K562 (cell line): ENCODE measurements around the gene TRNAU1AP. TPM values are rescaled to one million over a fixed set of nuclear protein-coding genes. Genes with fewer than 3 reads are reported as not detected.

Experiments
- CBFB ChIP-seq: sonication (generic); formaldehyde crosslinking; IDR thresholded peaks from 2 replicates; pipeline ENCODE4 v1.4.0; 2020; ENCODE audit warnings: mild to moderate bottlenecking, missing genetic modification reagents
- CHD4 ChIP-seq: fragments of 200-600 bp; sonication (generic); IDR thresholded peaks from 3 replicates; pipeline ENCODE4 v1.6.1; 2012; ENCODE audit warnings: low read depth, mild to moderate bottlenecking, mixed read lengths, low read length, inconsistent platforms; ENCODE audit not compliant: insufficient read depth, insufficient replicate concordance, poor library complexity, severe bottlenecking
- ESRRB ChIP-seq: fragments of 250-450 bp; sonication (Bioruptor Pico); IDR thresholded peaks from 2 replicates; pipeline ENCODE4 v1.5.0; 2020; ENCODE audit warnings: mild to moderate bottlenecking, moderate library complexity, borderline replicate concordance
- HDAC8 ChIP-seq: fragments of 450-650 bp; IDR thresholded peaks from 2 replicates; pipeline ENCODE4 v1.6.1; 2016; ENCODE audit warnings: mild to moderate bottlenecking, missing genetic modification characterization, moderate library complexity, missing compliant biosample characterization
- NEUROD1 ChIP-seq: fragments of 150-350 bp; IDR thresholded peaks from 2 replicates; pipeline ENCODE4 v1.6.1; 2014; ENCODE audit warnings: borderline replicate concordance, low read length, low read depth; ENCODE audit not compliant: partially characterized antibody
- NFATC3 ChIP-seq: fragments of 450-650 bp; IDR thresholded peaks from 2 replicates; pipeline ENCODE4 v1.6.1; 2017; ENCODE audit warnings: mild to moderate bottlenecking
- NFE2 ChIP-seq: IDR thresholded peaks from 2 replicates; pipeline ENCODE4 v1.6.1; 2014; ENCODE audit warnings: antibody characterized with exemption, low read depth
- NFE2L1 ChIP-seq: fragments of 450-650 bp; IDR thresholded peaks from 2 replicates; pipeline ENCODE4 v1.6.1; 2016; ENCODE audit warnings: missing genetic modification characterization, low read depth, mild to moderate bottlenecking, missing compliant biosample characterization, moderate library complexity, borderline replicate concordance
- NFIC ChIP-seq: fragments of 450-650 bp; IDR thresholded peaks from 2 replicates; pipeline ENCODE4 v1.6.1; 2017; ENCODE audit warnings: mild to moderate bottlenecking, inconsistent platforms
- NFIX ChIP-seq: fragments of 250-450 bp; sonication (Bioruptor Pico); IDR thresholded peaks from 2 replicates; pipeline ENCODE4 v1.4.0; 2020; ENCODE audit warnings: low read depth, mild to moderate bottlenecking, moderate library complexity
- OTX1 ChIP-seq: fragments of 450-650 bp; formaldehyde crosslinking; IDR thresholded peaks from 2 replicates; pipeline ENCODE4 v1.4.0; 2022; ENCODE audit warnings: mild to moderate bottlenecking
- PML ChIP-seq: IDR thresholded peaks from 2 replicates; pipeline ENCODE4 v1.6.1; 2012; ENCODE audit warnings: low read length, inconsistent platforms
- STAT5A ChIP-seq: IDR thresholded peaks from 2 replicates; pipeline ENCODE4 v1.6.1; 2012; ENCODE audit warnings: low read length, inconsistent platforms, borderline replicate concordance
- TEAD1 ChIP-seq, 2 experiments: fragments of 450-650 bp in 1 of 2; sonication (generic) in 1 of 2; formaldehyde crosslinking; IDR thresholded peaks; 2 replicates each; pipeline versions ENCODE4 v1.4.0 to v1.8.0; 2020 to 2022; ENCODE audit warnings: mild to moderate bottlenecking in 2 of 2, missing genetic modification reagents in 1 of 2
- TEAD4 ChIP-seq, 2 experiments: sonication (generic) in 1 of 2; formaldehyde crosslinking in 1 of 2; IDR thresholded peaks; 2 replicates each; pipeline versions ENCODE4 v1.6.1 to v1.8.0; 2012 to 2022; ENCODE audit warnings: borderline replicate concordance in 1 of 2, inconsistent platforms in 1 of 2, low read length in 1 of 2, mild to moderate bottlenecking in 1 of 2, missing genetic modification reagents in 1 of 2
- YBX1 ChIP-seq: fragments of 450-650 bp; IDR thresholded peaks from 2 replicates; pipeline ENCODE4 v1.7.1; 2016; ENCODE audit warnings: mild to moderate bottlenecking
- ZNF3 ChIP-seq: fragments of 250-450 bp; sonication (Bioruptor Pico); IDR thresholded peaks from 2 replicates; pipeline ENCODE4 v1.5.0; 2021; ENCODE audit warnings: mild to moderate bottlenecking, moderate library complexity
- ZNF354B ChIP-seq: fragments of 250-450 bp; sonication (Bioruptor Pico); IDR thresholded peaks from 2 replicates; pipeline ENCODE4 v1.4.0; 2020
- ZNF586 ChIP-seq: fragments of 450-650 bp; formaldehyde crosslinking; conservative IDR thresholded peaks from 2 replicates; pipeline ENCODE4 v1.4.0; 2020; ENCODE audit warnings: mild to moderate bottlenecking, moderate library complexity
- polyA plus RNA-seq, 8 experiments: library from polyadenylated mRNA; depleted of rRNA in 4 of 8; stranded (reverse) in 5 of 8; unstranded in 3 of 8; fragments of >200 nt; fragmentation: Nextera tagmentation in 2 of 8; fragmentation: Illumina TruSeq in 1 of 8; extraction: Ambion mirVana in 2 of 8; extraction: Trizol in 1 of 8; gene quantifications; 2 replicates each; pipeline versions ENCODE4 v1.2.1 to v1.2.3, GENCODE V29; 2011 to 2014; ENCODE audit warnings: inconsistent platforms in 1 of 8, missing spikeins in 1 of 8
- total RNA-seq, 7 experiments: library from RNA; depleted of rRNA in 6 of 7; stranded (reverse); fragments of >200 nt in 6 of 7; fragmentation: Illumina TruSeq in 2 of 7; extraction: Trizol in 2 of 7; gene quantifications; 2 replicates each; pipeline versions ENCODE4 v1.2.1 to v1.2.3, GENCODE V29; 2011 to 2021; ENCODE audit warnings: low replicate concordance in 1 of 7
- TF ChIP-seq, protein P1 (sequence below): fragments of 250-450 bp; sonication (Bioruptor Pico); IDR thresholded peaks from 2 replicates; pipeline ENCODE4 v1.5.0; 2022; ENCODE audit warnings: mild to moderate bottlenecking
- TF ChIP-seq, protein P2 (sequence below), 2 experiments: IDR thresholded peaks in 1 of 2; conservative IDR thresholded peaks in 1 of 2; 2 replicates each; pipeline ENCODE4 v1.6.1; 2016; ENCODE audit warnings: low read depth in 2 of 2, mild to moderate bottlenecking in 1 of 2, missing compliant biosample characterization in 1 of 2, missing genetic modification characterization in 1 of 2, moderate library complexity in 1 of 2
- TF ChIP-seq, protein P3 (sequence below): fragments of 250-450 bp; sonication (Bioruptor Pico); IDR thresholded peaks from 2 replicates; pipeline ENCODE4 v1.8.0; 2022; ENCODE audit warnings: inconsistent platforms

Gene TRNAU1AP
- total and polyA plus RNA-seq, 9 of the 15 experiments (the other 6 are each of a cell fraction or from before 2014, with no cell fraction given) = 34.9 to 110 (median 46.3) TPM

DNA sequence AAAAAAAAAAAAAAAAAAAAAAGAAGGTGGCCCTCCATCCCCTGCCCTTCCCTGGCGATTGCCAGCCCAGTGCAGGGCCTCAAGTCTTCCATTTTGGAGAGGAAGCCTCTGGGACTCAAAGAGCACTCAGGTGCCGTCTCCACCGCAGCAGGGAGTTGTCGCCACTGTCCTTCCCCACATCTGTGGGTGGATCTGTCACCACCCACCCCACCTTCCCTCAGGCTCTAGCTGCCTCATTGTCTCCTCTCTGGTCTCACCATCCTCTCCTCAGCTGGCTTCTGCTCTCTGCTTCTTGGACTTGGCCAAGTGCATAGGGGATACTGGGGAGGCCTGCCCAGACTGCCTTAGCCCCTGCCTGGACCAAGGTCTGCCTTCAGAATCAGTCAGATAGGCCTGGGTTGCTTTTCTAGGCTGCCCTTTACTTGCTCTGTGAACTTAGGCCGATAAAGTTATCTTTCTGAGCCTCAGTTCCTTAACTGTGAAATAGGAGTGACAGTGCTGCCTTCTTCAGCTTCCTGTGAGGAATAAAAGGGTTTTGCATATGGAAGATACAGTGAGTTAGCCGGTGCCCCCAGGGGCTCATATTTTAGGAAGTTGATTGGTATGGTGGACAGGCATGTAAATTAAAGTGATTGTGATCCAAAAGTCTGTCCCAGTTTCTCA is 31.3 kb upstream of the TRNAU1AP start (continued):
- no peak for TF ChIP-seq ZNF586 (CRISPR knock-in tag)
- no peak for TF ChIP-seq NFIC
- TF ChIP-seq NEUROD1 = no peak
- no peak for TF ChIP-seq PML
- TF ChIP-seq HDAC8 = no peak
- TF ChIP-seq ZNF3 = no peak
- no peak for TF ChIP-seq YBX1
- no peak for TF ChIP-seq TEAD4 (IDR thresholded peaks at IDR 0.05; ENCODE audit: low read length)
- TF ChIP-seq TEAD4 (CRISPR knock-in tag; IDR thresholded peaks at IDR 0.05; ENCODE audit: borderline replicate concordance) = no peak
- no peak for TF ChIP-seq STAT5A
- TF ChIP-seq ESRRB = no peak
- no peak for TF ChIP-seq CBFB (CRISPR knock-in tag)
- TF ChIP-seq CHD4 = no peak
- no peak for TF ChIP-seq NFE2L1 (tag)
- TF ChIP-seq OTX1 (CRISPR knock-in tag) = no peak
- no peak for TF ChIP-seq NFIX
- TF ChIP-seq, protein P1, sequence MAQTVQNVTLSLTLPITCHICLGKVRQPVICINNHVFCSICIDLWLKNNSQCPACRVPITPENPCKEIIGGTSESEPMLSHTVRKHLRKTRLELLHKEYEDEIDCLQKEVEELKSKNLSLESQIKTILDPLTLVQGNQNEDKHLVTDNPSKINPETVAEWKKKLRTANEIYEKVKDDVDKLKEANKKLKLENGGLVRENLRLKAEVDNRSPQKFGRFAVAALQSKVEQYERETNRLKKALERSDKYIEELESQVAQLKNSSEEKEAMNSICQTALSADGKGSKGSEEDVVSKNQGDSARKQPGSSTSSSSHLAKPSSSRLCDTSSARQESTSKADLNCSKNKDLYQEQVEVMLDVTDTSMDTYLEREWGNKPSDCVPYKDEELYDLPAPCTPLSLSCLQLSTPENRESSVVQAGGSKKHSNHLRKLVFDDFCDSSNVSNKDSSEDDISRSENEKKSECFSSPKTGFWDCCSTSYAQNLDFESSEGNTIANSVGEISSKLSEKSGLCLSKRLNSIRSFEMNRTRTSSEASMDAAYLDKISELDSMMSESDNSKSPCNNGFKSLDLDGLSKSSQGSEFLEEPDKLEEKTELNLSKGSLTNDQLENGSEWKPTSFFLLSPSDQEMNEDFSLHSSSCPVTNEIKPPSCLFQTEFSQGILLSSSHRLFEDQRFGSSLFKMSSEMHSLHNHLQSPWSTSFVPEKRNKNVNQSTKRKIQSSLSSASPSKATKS (CRISPR knock-in tag) = no peak
- TF ChIP-seq TEAD1 (CRISPR knock-in tag; IDR thresholded peaks at IDR 0.05) = no peak
- TF ChIP-seq, protein P2, sequence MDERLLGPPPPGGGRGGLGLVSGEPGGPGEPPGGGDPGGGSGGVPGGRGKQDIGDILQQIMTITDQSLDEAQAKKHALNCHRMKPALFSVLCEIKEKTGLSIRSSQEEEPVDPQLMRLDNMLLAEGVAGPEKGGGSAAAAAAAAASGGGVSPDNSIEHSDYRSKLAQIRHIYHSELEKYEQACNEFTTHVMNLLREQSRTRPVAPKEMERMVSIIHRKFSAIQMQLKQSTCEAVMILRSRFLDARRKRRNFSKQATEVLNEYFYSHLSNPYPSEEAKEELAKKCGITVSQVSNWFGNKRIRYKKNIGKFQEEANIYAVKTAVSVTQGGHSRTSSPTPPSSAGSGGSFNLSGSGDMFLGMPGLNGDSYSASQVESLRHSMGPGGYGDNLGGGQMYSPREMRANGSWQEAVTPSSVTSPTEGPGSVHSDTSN (CRISPR knock-in tag; IDR thresholded peaks at IDR 0.05; ENCODE audit: low read depth) = no peak
- TF ChIP-seq, protein P2 (tag; conservative IDR thresholded peaks at IDR 0.05; ENCODE audit: low read depth) = peak; percentile 18; the same call in 1 of the 2 replicates
- no peak for TF ChIP-seq NFATC3
- TF ChIP-seq, protein P3, sequence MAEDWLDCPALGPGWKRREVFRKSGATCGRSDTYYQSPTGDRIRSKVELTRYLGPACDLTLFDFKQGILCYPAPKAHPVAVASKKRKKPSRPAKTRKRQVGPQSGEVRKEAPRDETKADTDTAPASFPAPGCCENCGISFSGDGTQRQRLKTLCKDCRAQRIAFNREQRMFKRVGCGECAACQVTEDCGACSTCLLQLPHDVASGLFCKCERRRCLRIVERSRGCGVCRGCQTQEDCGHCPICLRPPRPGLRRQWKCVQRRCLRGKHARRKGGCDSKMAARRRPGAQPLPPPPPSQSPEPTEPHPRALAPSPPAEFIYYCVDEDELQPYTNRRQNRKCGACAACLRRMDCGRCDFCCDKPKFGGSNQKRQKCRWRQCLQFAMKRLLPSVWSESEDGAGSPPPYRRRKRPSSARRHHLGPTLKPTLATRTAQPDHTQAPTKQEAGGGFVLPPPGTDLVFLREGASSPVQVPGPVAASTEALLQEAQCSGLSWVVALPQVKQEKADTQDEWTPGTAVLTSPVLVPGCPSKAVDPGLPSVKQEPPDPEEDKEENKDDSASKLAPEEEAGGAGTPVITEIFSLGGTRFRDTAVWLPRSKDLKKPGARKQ (CRISPR knock-in tag) = no peak
- TF ChIP-seq ZNF354B (CRISPR knock-in tag) = no peak
- TF ChIP-seq NFE2 = no peak
